Uterus (tissue), 4 donors: ENCODE results near the gene EPHA6. TPM values are rescaled to one million over a fixed set of nuclear protein-coding genes. Genes with fewer than 3 reads are reported as not detected.
"Not testable (repeated sequence)": the region's sequence is repeated elsewhere in the genome, so short reads cannot be mapped to it uniquely, and the experiment has no call there.

ENCODE experiments used
- DNase-seq, 2 donors: peaks; one replicate each; pipeline ENCODE4 v3.0.0-alpha.2; 2019 to 2020
- H3K27ac ChIP-seq, 2 donors: fragments of 200-600 bp; sonication (generic); 1 replicate in 1 of 2; 2 replicates in 1 of 2; pipeline ENCODE4 v1.5.1; 2016 to 2018
- H3K27me3 ChIP-seq, 2 donors: fragments of 200-600 bp; sonication (generic); one replicate each; pipeline ENCODE4 v1.5.1; 2018 to 2019; ENCODE audit warnings: control low read depth in 1 of 2
- H3K36me3 ChIP-seq, 2 donors: fragments of 200-600 bp; sonication (generic); one replicate each; pipeline ENCODE4 v1.5.1; 2019; ENCODE audit warnings: control low read depth in 1 of 2
- H3K4me1 ChIP-seq, 2 donors: fragments of 200-600 bp; sonication (generic); one replicate each; pipeline ENCODE4 v1.5.1; 2018 to 2019; ENCODE audit warnings: control low read depth in 1 of 2
- H3K4me3 ChIP-seq, 2 donors: fragments of 200-600 bp; sonication (generic); 1 replicate in 1 of 2; 2 replicates in 1 of 2; pipeline ENCODE4 v1.5.1; 2018 to 2019; ENCODE audit warnings: mild to moderate bottlenecking in 1 of 2
- H3K9me3 ChIP-seq, 2 donors: fragments of 200-600 bp; sonication (generic); one replicate each; pipeline ENCODE4 v1.5.1; 2019; ENCODE audit warnings: control low read depth in 1 of 2
- POLR2A ChIP-seq, 2 donors: fragments of 450-650 bp; IDR thresholded peaks; one replicate each; pipeline ENCODE4 v1.6.1; 2016; ENCODE audit warnings: antibody characterized with exemption in 2 of 2, mild to moderate bottlenecking in 1 of 2, moderate library complexity in 1 of 2
- intact Hi-C: fragments of 100-400 bp; cut with DNase I; formaldehyde crosslinking; loops from one replicate; pipeline ENCODE4 v1.15.1; 2023; ENCODE audit warnings: low total_unique reads
- total RNA-seq, 4 donors: library from RNA; depleted of rRNA in 3 of 4; stranded (reverse); fragments of >200 nt in 3 of 4; gene quantifications; one replicate each; pipeline versions ENCODE4 v1.1.0 to v1.2.4, GENCODE V29; 2014 to 2023
- TF ChIP-seq, protein P1 (sequence below), 4 experiments: fragments of 200-600 bp in 2 of 4; fragments of 450-650 bp in 2 of 4; sonication (generic) in 2 of 4; IDR thresholded peaks; one replicate each; pipeline ENCODE4 v1.5.1; 2016 to 2019; ENCODE audit warnings: antibody characterized with exemption in 4 of 4, mild to moderate bottlenecking in 2 of 4, moderate library complexity in 1 of 4
- donor health status: DM: yes; HTN: yes; CAD: no.

Gene EPHA6
- total RNA-seq, 4 donors from 2014 or later: 0.29 to 7.3 (median 2.5) TPM

DNA sequence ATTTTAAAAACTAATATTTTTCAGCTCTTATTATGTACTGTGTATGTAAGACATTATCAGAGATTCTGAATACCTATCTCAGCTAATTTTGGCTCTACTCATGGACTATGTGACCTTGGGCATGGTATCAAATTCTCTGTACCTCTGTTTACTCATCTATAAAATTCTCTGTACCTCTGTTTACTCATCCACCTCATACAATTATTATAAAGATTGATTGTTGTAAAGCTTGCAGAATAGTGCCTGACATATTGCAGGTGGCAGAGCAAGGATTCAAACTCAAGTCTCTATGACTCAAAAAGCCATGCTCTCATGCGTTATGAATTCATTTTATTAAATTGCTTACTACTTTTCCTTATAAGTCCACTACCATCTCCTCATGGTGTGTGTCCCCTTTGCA is 798.2 kb downstream of the EPHA6 start:
- Histone ChIP-seq H3K4me1 (no peaks in the 10 kb centered on the region), H3K36me3 (no peaks in the 10 kb centered on the region), H3K27me3 (no peaks in the 10 kb centered on the region), H3K4me3 (no peak overlapping the region), H3K9me3 (no peaks in the 10 kb centered on the region), H3K27ac (no peak overlapping the region)
- no peak for DNase-seq
- no peak for TF ChIP-seq POLR2A (IDR thresholded peaks at IDR 0.05)
- TF ChIP-seq, protein P1, sequence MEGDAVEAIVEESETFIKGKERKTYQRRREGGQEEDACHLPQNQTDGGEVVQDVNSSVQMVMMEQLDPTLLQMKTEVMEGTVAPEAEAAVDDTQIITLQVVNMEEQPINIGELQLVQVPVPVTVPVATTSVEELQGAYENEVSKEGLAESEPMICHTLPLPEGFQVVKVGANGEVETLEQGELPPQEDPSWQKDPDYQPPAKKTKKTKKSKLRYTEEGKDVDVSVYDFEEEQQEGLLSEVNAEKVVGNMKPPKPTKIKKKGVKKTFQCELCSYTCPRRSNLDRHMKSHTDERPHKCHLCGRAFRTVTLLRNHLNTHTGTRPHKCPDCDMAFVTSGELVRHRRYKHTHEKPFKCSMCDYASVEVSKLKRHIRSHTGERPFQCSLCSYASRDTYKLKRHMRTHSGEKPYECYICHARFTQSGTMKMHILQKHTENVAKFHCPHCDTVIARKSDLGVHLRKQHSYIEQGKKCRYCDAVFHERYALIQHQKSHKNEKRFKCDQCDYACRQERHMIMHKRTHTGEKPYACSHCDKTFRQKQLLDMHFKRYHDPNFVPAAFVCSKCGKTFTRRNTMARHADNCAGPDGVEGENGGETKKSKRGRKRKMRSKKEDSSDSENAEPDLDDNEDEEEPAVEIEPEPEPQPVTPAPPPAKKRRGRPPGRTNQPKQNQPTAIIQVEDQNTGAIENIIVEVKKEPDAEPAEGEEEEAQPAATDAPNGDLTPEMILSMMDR (IDR thresholded peaks at IDR 0.05): no peak
- intact Hi-C loops: no loop called here

DNA sequence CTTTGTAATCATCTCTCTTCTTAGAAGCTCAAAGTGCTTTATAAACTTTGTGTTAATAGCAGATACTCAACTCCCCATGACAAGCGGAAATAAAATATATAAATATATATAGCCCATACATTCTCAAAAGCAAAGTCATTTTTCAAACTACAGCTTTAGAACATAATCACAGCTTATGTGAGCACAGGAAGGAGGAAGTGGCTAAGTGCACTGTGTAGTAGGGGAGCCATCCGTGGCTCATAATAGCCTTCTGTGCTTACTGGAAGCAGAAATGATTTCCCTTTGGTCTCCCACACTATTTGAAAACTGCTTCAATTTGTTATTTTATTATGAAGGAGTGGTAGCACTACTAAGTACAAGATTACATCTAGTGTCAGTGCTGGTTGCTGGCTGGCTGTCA is 798.7 kb downstream of the EPHA6 start:
- H3K9me3 ChIP-seq: no peaks in the 10 kb centered on the region
- no peak for DNase-seq
- no peak overlapping the region for H3K4me3 ChIP-seq
- H3K27me3 ChIP-seq: no peaks in the 10 kb centered on the region
- no peaks in the 10 kb centered on the region for H3K36me3 ChIP-seq
- TF ChIP-seq, protein P1 (IDR thresholded peaks at IDR 0.05): no peak
- no peak for TF ChIP-seq POLR2A (IDR thresholded peaks at IDR 0.05)
- no peak overlapping the region for H3K27ac ChIP-seq
- intact Hi-C loops: no loop called here
- H3K4me1 ChIP-seq: no peaks in the 10 kb centered on the region

DNA sequence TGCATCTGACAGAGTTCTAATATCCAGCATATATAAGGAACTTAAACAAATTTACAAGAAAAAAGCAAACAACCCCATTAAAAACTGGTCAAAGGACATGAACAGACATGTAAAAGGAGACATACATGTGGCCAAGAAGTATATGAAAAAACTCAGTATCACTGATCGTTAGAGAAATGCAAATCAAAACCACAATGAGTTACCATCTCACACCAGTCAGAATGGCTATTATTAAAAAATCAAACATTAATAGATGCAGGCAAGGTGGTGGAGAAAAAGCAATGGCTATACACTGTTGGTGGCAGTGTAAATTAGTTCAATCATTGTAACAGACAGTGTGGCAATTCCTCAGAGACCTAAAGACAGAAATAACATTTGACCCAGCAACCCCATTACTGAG is 806.1 kb downstream of the EPHA6 start:
- H3K9me3 ChIP-seq, H3K4me3 ChIP-seq, H3K27me3 ChIP-seq, intact Hi-C loops, H3K27ac ChIP-seq, H3K36me3 ChIP-seq, DNase-seq, H3K4me1 ChIP-seq: not testable (repeated sequence)

DNA sequence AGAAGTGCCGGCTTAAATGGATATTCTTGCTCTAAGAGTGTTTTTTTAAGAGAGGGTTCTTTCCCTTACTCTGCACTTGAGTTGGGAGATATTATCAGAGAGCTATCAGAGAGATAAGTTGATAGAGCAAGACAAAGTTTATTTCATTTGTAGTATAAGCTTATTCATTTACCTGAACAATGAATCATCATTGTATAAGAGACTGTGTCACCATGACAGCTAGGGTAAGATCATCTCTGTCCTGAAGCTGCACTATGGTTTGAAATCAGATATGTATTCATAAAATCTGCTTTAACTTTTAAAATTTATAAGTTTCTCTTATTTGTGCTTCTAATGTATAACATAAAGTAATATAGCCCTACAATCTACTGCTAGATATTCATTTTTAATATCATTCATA is 822.1 kb downstream of the EPHA6 start:
- Histone ChIP-seq H3K4me1 (no peaks in the 10 kb centered on the region), H3K4me3 (no peak overlapping the region), H3K27me3 (no peaks in the 10 kb centered on the region), H3K36me3 (no peaks in the 10 kb centered on the region), H3K27ac (no peak overlapping the region), H3K9me3 (no peaks in the 10 kb centered on the region)
- intact Hi-C loops: no loop called here
- TF ChIP-seq, protein P1 (IDR thresholded peaks at IDR 0.05): no peak
- no peak for TF ChIP-seq POLR2A (IDR thresholded peaks at IDR 0.05)
- DNase-seq: no peak

DNA sequence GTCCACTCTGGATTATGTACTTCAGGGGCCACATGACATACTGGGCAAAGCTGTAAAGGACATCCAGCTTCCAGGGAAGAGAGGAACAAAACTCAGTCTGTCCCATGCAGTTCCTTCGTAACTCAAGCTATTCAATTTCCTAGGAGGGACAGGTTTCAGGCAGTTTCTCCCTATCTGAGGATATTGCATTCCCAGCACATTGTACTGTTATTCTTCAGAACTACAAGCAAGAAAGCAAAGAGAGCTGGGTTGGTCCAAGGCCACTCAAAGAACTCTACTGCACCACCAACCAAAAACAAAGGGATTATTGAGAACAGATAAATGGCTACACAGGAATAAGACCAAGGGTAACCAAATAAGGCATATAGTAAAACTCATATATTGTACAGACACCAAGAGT is 832.5 kb downstream of the EPHA6 start:
- intact Hi-C loops: no loop called here
- Histone ChIP-seq H3K36me3 (no peaks in the 10 kb centered on the region), H3K27ac (no peak overlapping the region), H3K4me3 (no peak overlapping the region), H3K27me3 (no peaks in the 10 kb centered on the region), H3K9me3 (no peaks in the 10 kb centered on the region), H3K4me1 (no peaks in the 10 kb centered on the region)
- no peak for TF ChIP-seq POLR2A (IDR thresholded peaks at IDR 0.05)
- TF ChIP-seq, protein P1 (IDR thresholded peaks at IDR 0.05): no peak
- DNase-seq: no peak

DNA sequence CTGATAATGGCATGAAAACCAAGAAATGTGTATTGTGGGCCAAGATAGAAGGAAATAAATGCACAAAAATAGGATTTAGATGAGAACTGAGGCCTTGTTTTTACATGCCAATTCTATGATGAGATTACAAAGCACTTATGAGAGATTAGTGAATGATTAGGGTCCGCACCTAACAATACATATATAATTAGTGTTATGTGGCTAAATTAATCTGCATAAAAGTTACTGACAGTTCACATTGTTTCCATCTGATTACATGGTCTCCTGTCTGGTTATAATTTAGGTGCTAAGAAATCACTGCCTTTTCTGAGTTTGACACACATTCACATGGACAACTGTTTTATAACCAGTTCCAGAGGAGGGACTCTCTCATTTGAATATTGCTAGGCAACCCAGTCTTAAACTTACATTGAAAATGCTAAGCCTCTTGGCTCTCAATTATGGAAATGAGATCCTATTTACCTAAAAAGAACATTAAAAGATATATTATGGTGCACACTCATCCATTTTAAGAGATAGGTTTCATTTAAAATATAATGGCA is 833.1 kb downstream of the EPHA6 start:
- H3K4me3 ChIP-seq: no peak overlapping the region
- no peak for TF ChIP-seq POLR2A (IDR thresholded peaks at IDR 0.05)
- TF ChIP-seq, protein P1 (IDR thresholded peaks at IDR 0.05): no peak
- no peak overlapping the region for H3K27ac ChIP-seq
- intact Hi-C loops: no loop called here
- no peaks in the 10 kb centered on the region for H3K4me1 ChIP-seq
- H3K9me3 ChIP-seq: no peaks in the 10 kb centered on the region
- no peaks in the 10 kb centered on the region for H3K27me3 ChIP-seq
- H3K36me3 ChIP-seq: no peaks in the 10 kb centered on the region
- no peak for DNase-seq
